T-cell (primary cell): ENCODE measurements around the gene GPR137. TPM values are rescaled to one million over a fixed set of nuclear protein-coding genes. Genes with fewer than 3 reads are reported as not detected.
"Not testable (repeated sequence)": the region's sequence is repeated elsewhere in the genome, so short reads cannot be mapped to it uniquely, and the experiment has no call there.

ENCODE experiments used
- ATAC-seq, 4 experiments: fragments of 200-7000 bp in 3 of 4; fragments of 150-1000 bp in 1 of 4; cut with Tn5 transposase; replicated peaks in 1 of 4; 1 replicate in 3 of 4; 2 replicates in 1 of 4; pipeline ENCODE4 v1.10.0; 2021; ENCODE audit warnings: moderate library complexity in 3 of 4, mild to moderate bottlenecking in 2 of 4, moderate number of reproducible peaks in 1 of 4
- CTCF ChIA-PET, 2 donors: fragments of 300-600 bp; sonication (Branson Sonifier 250); formaldehyde crosslinking; loops; one replicate each; lab custom pipeline; 2022; ENCODE audit warnings: antibody characterized with exemption in 2 of 2; lab: Charles Lee
- POLR2A ChIA-PET, 2 donors: fragments of 300-600 bp; sonication (Branson Sonifier 250); formaldehyde crosslinking; loops; one replicate each; lab custom pipeline; 2022; ENCODE audit warnings: antibody characterized with exemption in 2 of 2; lab: Charles Lee
- DNase-seq, 35 experiments: peaks; one replicate each; pipeline versions ENCODE4 v3.0.0 to v3.0.0-alpha.2; 2013 to 2023
- H3K27ac ChIP-seq: one replicate; pipeline ENCODE4 v1.5.1; 2013; ENCODE audit warnings: low read length
- H3K27me3 ChIP-seq, 2 experiments: replicated peaks in 1 of 2; 1 replicate in 1 of 2; 2 replicates in 1 of 2; pipeline versions ENCODE4 v1.6.1 to v1.7.0; 2013; ENCODE audit warnings: low read length in 1 of 2, mixed read lengths in 1 of 2; ENCODE audit not compliant: control insufficient read depth in 2 of 2, insufficient read depth in 2 of 2; ENCODE audit errors: extremely low read depth in 1 of 2
- H3K36me3 ChIP-seq, 2 donors: 1 replicate in 1 of 2; 2 replicates in 1 of 2; pipeline versions ENCODE4 v1.6.1 to v1.7.0; 2013; ENCODE audit warnings: low read length in 1 of 2; ENCODE audit not compliant: control insufficient read depth in 2 of 2, insufficient read depth in 1 of 2; ENCODE audit errors: extremely low read depth in 1 of 2
- H3K4me1 ChIP-seq, 2 experiments: 1 replicate in 1 of 2; 2 replicates in 1 of 2; pipeline versions ENCODE4 v1.6.1 to v1.7.0; 2013; ENCODE audit warnings: low read length in 2 of 2, mixed read lengths in 1 of 2; ENCODE audit not compliant: insufficient read depth in 2 of 2, control insufficient read depth in 1 of 2; ENCODE audit errors: extremely low read depth in 1 of 2
- H3K4me3 ChIP-seq, 2 donors: 1 replicate in 1 of 2; 2 replicates in 1 of 2; pipeline versions ENCODE4 v1.5.1 to v1.7.0; 2013; ENCODE audit warnings: mild to moderate bottlenecking in 2 of 2, low read length in 1 of 2, moderate library complexity in 1 of 2; ENCODE audit not compliant: control insufficient read depth in 1 of 2; ENCODE audit errors: extremely low read depth in 1 of 2
- H3K9me3 ChIP-seq: 2 replicates; pipeline ENCODE4 v1.7.0; 2013
- H3K27ac Mint-ChIP-seq, 2 donors: one replicate each; pipeline ENCODE4 v1.8.0; 2020 to 2021; ENCODE audit warnings: mild to moderate bottlenecking in 2 of 2, mixed read lengths in 2 of 2
- H3K27me3 Mint-ChIP-seq, 2 donors: one replicate each; pipeline ENCODE4 v1.8.0; 2021 to 2022; ENCODE audit warnings: mixed read lengths in 2 of 2
- H3K36me3 Mint-ChIP-seq: one replicate; pipeline ENCODE4 v1.8.0; 2021; ENCODE audit warnings: mixed read lengths
- H3K4me1 Mint-ChIP-seq, 3 donors: one replicate each; pipeline ENCODE4 v1.8.0; 2020 to 2022; ENCODE audit warnings: mixed read lengths in 3 of 3, mild to moderate bottlenecking in 1 of 3
- H3K4me3 Mint-ChIP-seq, 3 donors: one replicate each; pipeline ENCODE4 v1.8.0; 2020 to 2022; ENCODE audit warnings: mild to moderate bottlenecking in 3 of 3, mixed read lengths in 3 of 3, moderate library complexity in 3 of 3
- H3K9me3 Mint-ChIP-seq, 3 donors: one replicate each; pipeline ENCODE4 v1.8.0; 2020 to 2022; ENCODE audit warnings: mixed read lengths in 3 of 3
- WGBS: methylation state at CpG from one replicate; pipeline ENCODE4 v1.1.5; 2013; ENCODE audit warnings: missing lambda C conversion rate; ENCODE audit not compliant: insufficient coverage; 5-methylcytosine and 5-hydroxymethylcytosine counted together
- total RNA-seq, 35 experiments: library from RNA in 6 of 35; stranded (reverse) in 6 of 35; fragments of 120-200 nt in 1 of 35; gene quantifications; one replicate each; pipeline versions ENCODE4 v1.2.1 to v1.2.4 and lab custom pipeline; 2013 to 2026

GPR137 gene
- total RNA-seq, 5 donors from 2014 or later (not counting 1 experiment from before 2014, with no cell fraction given) = 31.0 to 39.8 (median 34.2) TPM

DNA sequence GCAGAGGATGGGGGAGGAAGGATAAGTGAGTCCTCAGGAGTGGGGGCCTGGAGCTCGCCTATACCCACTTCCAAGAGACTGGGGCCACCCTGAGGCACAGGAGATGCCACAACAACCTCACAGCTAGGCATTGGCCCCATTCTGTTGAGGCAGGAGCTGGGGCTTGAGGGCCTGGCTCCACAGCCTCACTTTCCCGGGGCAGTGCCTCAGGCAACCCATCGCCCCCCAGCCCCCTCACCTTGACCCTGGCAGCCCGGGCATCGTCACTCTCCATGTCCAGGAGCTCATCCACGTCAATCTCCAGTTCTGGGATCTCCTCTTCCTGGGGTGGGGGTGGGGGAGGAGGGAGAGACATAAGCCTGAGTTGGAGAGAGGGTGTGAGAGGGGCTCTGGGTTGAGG lies 40.7 kb upstream of the GPR137 start:
- Histone ChIP-seq H3K36me3 (peaks cover 6 to 10% of the 10 kb centered on the region in 2 donors), H3K27ac (peak overlapping the region; percentile 30), H3K4me3 (peak overlapping the region in 1 of 2 donors; percentile 64), H3K27me3 (no peaks in the 10 kb centered on the region), H3K4me1 (peaks cover 12 to 57% of the 10 kb centered on the region in 2 experiments), H3K9me3 (no peaks in the 10 kb centered on the region)
- Mint-ChIP-seq H3K4me3 (peak overlapping the region; percentile 80 to 90 (median 89)), H3K9me3 (no peaks in the 10 kb centered on the region), H3K4me1 (peaks cover 38 to 48% (median 45%) of the 10 kb centered on the region in 3 donors), H3K36me3 (no peaks in the 10 kb centered on the region), H3K27me3 (no peaks in the 10 kb centered on the region), H3K27ac (peak overlapping the region; percentile 87 to 88)
- ATAC-seq = no peak
- 43% methylated on average over 3 of the region's 6 CpGs for WGBS
- ChIA-PET CTCF (interaction anchor here in 1 of 2 donors (0.6 to 1.1 kb wide), 4 partner anchors 18 to 73 kb away, joined by 3 to 4 read pairs (median 3); partner anchors contain the start of gene PRDX5), POLR2A (interaction anchor here in 1 of 2 donors (0.6 to 0.7 kb wide), 3 partner anchors 14 to 21 kb away, joined by 3 to 11 read pairs (median 4); no protein-coding TSS in a partner anchor)
- no peak for DNase-seq

DNA sequence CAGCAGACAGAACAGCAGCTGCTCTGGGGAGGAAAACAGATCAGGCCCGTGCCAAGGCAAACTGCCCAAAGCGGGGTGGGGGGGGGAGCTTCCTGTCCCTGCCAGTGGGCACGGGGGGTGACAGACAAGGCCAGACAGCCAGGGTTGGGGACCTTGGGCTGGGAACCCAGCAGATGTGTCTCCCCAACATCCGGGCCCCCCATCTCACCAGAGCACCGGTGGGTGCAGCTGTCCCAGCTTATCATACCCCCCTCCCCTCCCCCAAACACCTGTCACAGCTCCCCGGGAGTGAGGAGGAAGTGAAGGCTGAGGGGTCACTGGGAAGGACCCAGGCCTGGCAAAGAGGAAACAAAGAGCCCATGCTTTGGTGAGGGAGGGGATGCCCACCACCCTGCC lies 40.2 kb upstream of the GPR137 start:
- H3K36me3 Mint-ChIP-seq = no peaks in the 10 kb centered on the region
- H3K4me3 Mint-ChIP-seq = peak overlapping the region; percentile 80 to 90 (median 89)
- no peak for ATAC-seq
- CTCF ChIA-PET = interaction anchor here in 1 of 2 donors (0.6 to 1.1 kb wide), 4 partner anchors 19 to 72 kb away, joined by 3 to 4 read pairs (median 3); partner anchors contain the start of gene PRDX5
- H3K4me3 ChIP-seq = peak overlapping the region; percentile 64 to 76
- H3K27ac Mint-ChIP-seq = peak overlapping the region; percentile 87 to 88
- H3K27ac ChIP-seq = peak overlapping the region; percentile 43
- H3K9me3 Mint-ChIP-seq = no peaks in the 10 kb centered on the region
- DNase-seq = peak in 18 of 35 experiments; percentile 18 to 63 (median 36)
- peaks cover 6 to 10% of the 10 kb centered on the region in 2 donors for H3K36me3 ChIP-seq
- H3K27me3 Mint-ChIP-seq = no peaks in the 10 kb centered on the region
- H3K9me3 ChIP-seq = no peaks in the 10 kb centered on the region
- H3K4me1 ChIP-seq = peaks cover 12 to 57% of the 10 kb centered on the region in 2 experiments
- H3K4me1 Mint-ChIP-seq = peaks cover 36 to 46% (median 41%) of the 10 kb centered on the region in 3 donors
- H3K27me3 ChIP-seq = peaks cover 0 to under 1% of the 10 kb centered on the region in 2 experiments
- 10% methylated on average over 2 of the region's 6 CpGs for WGBS
- POLR2A ChIA-PET = interaction anchor here in 1 of 2 donors (0.7 kb wide), 1 partner anchor 18 kb away, joined by 11 read pairs; no protein-coding TSS in a partner anchor

DNA sequence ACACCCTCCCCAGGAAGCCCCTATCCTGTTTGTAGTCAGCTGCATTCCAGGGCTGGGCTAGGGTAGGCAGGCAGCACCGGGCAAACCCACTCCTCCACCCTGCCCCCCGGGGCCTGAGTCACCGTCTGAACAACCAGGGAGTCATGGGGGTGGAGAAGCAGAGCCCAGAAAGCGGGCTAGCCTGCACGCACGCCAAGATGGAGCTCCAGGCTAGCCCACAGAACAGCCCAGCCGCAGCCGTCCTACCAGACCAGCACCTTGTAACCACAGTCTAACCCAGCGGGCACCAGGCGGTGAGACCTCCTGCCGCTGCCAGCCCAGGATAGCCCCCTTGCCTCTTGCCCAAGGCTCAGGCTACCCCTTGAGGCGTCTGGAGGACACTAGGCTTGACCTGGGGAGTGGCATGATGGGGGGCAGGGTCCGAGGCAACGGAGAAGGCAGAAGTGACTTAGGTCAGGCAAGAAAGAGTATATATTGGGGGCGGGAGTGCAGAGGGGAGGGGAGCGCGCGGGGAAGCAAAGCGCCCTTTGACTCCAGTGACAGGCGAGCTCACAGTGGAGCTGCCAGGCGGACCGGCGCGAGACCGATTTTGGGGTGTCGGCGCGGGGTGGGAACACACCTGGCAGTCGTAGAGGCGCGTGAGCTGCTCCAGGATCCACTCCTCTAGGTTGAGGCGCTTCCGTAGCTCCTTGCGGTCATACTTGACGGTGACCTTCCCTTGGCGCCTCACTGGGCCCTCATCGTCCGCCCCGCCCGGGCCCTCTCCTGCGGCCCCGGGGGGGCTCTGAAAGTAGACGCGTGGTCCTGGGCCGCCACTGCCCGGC lies 39.6 kb upstream of the GPR137 start:
- Histone ChIP-seq H3K4me1 (peaks cover 14 to 60% of the 10 kb centered on the region in 2 experiments), H3K36me3 (peaks cover 6 to 10% of the 10 kb centered on the region in 2 donors), H3K27ac (peak overlapping the region; percentile 43), H3K27me3 (peaks cover 0 to 7% of the 10 kb centered on the region in 2 experiments), H3K9me3 (no peaks in the 10 kb centered on the region), H3K4me3 (peak overlapping the region; percentile 64 to 76)
- H3K4me3 Mint-ChIP-seq = peak overlapping the region; percentile 80 to 90 (median 89)
- no peak for ATAC-seq
- peak overlapping the region; percentile 87 to 88 for H3K27ac Mint-ChIP-seq
- ChIA-PET CTCF (interaction anchor here (0.6 to 1.1 kb wide), 5 partner anchors 41 to 72 kb away, joined by 3 to 5 read pairs (median 3); partner anchors contain the start of genes PRDX5 (in 1 of the 2) and STIP1 (in 1 of the 2)), POLR2A (no interaction called here)
- H3K9me3 Mint-ChIP-seq = no peaks in the 10 kb centered on the region
- under 1% methylated on average over 41 of the region's 46 CpGs for WGBS
- DNase-seq = peak in 18 of 35 experiments; percentile 25 to 77 (median 38)
- no peaks in the 10 kb centered on the region for H3K27me3 Mint-ChIP-seq
- H3K36me3 Mint-ChIP-seq = no peaks in the 10 kb centered on the region
- H3K4me1 Mint-ChIP-seq = peaks cover 36 to 45% (median 38%) of the 10 kb centered on the region in 3 donors

DNA sequence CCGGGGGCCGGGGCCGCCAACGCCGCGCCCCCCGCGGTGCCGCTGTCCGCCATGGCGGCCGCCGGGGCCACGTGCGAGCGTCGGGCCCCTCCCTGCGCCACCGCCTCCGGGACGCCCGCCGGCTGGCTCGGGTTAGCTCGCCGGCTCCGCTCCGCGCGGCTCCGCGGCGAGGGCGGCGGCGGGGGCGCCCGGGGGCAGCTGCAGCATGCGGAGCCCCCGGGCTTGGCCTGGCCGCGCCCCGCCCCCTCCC lies 39.1 kb upstream of the GPR137 start:
- CTCF ChIA-PET, H3K4me3 ChIP-seq, H3K27ac ChIP-seq, H3K9me3 Mint-ChIP-seq, H3K27me3 ChIP-seq, H3K27me3 Mint-ChIP-seq, DNase-seq, H3K9me3 ChIP-seq, POLR2A ChIA-PET, H3K36me3 Mint-ChIP-seq: not testable (repeated sequence)
- under 1% methylated on average over 34 of the region's 43 CpGs for WGBS
- ATAC-seq = peak; percentile 13 to 34 (median 17)
- peaks cover 6 to 10% of the 10 kb centered on the region in 2 donors for H3K36me3 ChIP-seq
- peaks cover 35 to 46% (median 36%) of the 10 kb centered on the region in 3 donors for H3K4me1 Mint-ChIP-seq
- peak overlapping the region; percentile 76 to 89 (median 83) for H3K4me3 Mint-ChIP-seq
- H3K27ac Mint-ChIP-seq = peak overlapping the region in 1 of 2 donors; percentile 66
- peaks cover 14 to 63% of the 10 kb centered on the region in 2 experiments for H3K4me1 ChIP-seq

GRCh38 chr11:64246871-64247728 lies 38.5 kb upstream of the GPR137 start, which contains the start of gene PPP1R14B:
PPP1R14B (minus strand) TSS chr11:64246943; CDS start chr11:64246673, 270 bp downstream.
- under 1% methylated on average over 44 of the region's 74 CpGs for WGBS
- ATAC-seq (peak; percentile 69 to 72 (median 70)), DNase-seq (peak; percentile 42 to 82 (median 72))
- peak within 1 kb of the TSS; percentile 80 to 90 (median 89) for H3K4me3 Mint-ChIP-seq
- H3K36me3 Mint-ChIP-seq = no peaks in the 10 kb centered on the region
- H3K9me3 Mint-ChIP-seq = no peaks in the 10 kb centered on the region
- H3K4me3 ChIP-seq = peak within 1 kb of the TSS; percentile 77 to 95
- CTCF ChIA-PET = no interaction called here
- POLR2A ChIA-PET = no interaction called here
- H3K27me3 Mint-ChIP-seq = no peaks in the 10 kb centered on the region
- H3K27ac Mint-ChIP-seq = peak within 1 kb of the TSS; percentile 87 to 88
- H3K27me3 ChIP-seq = peaks cover 0 to 13% of the 10 kb centered on the region in 2 experiments
- no peaks in the 10 kb centered on the region for H3K9me3 ChIP-seq
- peaks cover 36 to 50% (median 40%) of the 10 kb centered on the region in 3 donors for H3K4me1 Mint-ChIP-seq
- H3K27ac ChIP-seq = peak within 1 kb of the TSS; percentile 57
- peaks cover 6 to 10% of the 10 kb centered on the region in 2 donors for H3K36me3 ChIP-seq
- peaks cover 17 to 63% of the 10 kb centered on the region in 2 experiments for H3K4me1 ChIP-seq
